Nephron (organoid): ENCODE measurements around the gene CARNS1.
"Not testable (repeated sequence)": the region's sequence is repeated elsewhere in the genome, so short reads cannot be mapped to it uniquely, and the experiment has no call there.

Experiments used
- H3K27ac Mint-ChIP-seq, 3 experiments: 2 replicates each; pipeline ENCODE4 v1.8.0; 2020; ENCODE audit warnings: mixed read lengths in 3 of 3, mild to moderate bottlenecking in 2 of 3, moderate library complexity in 1 of 3
- H3K27me3 Mint-ChIP-seq: 2 replicates; pipeline ENCODE4 v1.8.0; 2021; ENCODE audit warnings: low read depth, mild to moderate bottlenecking, moderate library complexity, mixed read lengths
- H3K36me3 Mint-ChIP-seq: 2 replicates; pipeline ENCODE4 v1.8.0; 2020; ENCODE audit warnings: low read depth, mixed read lengths
- H3K4me1 Mint-ChIP-seq: 2 replicates; pipeline ENCODE4 v1.8.0; 2020; ENCODE audit warnings: mixed read lengths
- H3K4me3 Mint-ChIP-seq, 3 experiments: 2 replicates each; pipeline ENCODE4 v1.8.0; 2020; ENCODE audit warnings: mild to moderate bottlenecking in 3 of 3, mixed read lengths in 3 of 3, moderate library complexity in 2 of 3
- H3K9me3 Mint-ChIP-seq: 2 replicates; pipeline ENCODE4 v1.8.0; 2020; ENCODE audit warnings: mixed read lengths
- CTCF ChIP-seq, 3 experiments: fragments of 200-600 bp; sonication (generic); IDR thresholded peaks; one replicate each; pipeline ENCODE4 v1.5.0; 2021; ENCODE audit warnings: antibody characterized with exemption in 3 of 3; ENCODE audit not compliant: unreplicated experiment in 3 of 3

CARNS1 gene

GRCh38 chr11:67465189-67465510 lies 49.7 kb downstream of the CARNS1 start:
- peaks cover 6% of the 10 kb centered on the region for H3K4me1 Mint-ChIP-seq
- H3K9me3 Mint-ChIP-seq = no peaks in the 10 kb centered on the region
- peak overlapping the region; percentile 81 for H3K4me3 Mint-ChIP-seq
- H3K36me3 Mint-ChIP-seq = no peaks in the 10 kb centered on the region
- no peak for TF ChIP-seq CTCF (IDR thresholded peaks at IDR 0.05; ENCODE audit: unreplicated experiment in 3 of 3)
- H3K27me3 Mint-ChIP-seq = no peaks in the 10 kb centered on the region
- peak overlapping the region; percentile 51 to 88 (median 73) for H3K27ac Mint-ChIP-seq

DNA sequence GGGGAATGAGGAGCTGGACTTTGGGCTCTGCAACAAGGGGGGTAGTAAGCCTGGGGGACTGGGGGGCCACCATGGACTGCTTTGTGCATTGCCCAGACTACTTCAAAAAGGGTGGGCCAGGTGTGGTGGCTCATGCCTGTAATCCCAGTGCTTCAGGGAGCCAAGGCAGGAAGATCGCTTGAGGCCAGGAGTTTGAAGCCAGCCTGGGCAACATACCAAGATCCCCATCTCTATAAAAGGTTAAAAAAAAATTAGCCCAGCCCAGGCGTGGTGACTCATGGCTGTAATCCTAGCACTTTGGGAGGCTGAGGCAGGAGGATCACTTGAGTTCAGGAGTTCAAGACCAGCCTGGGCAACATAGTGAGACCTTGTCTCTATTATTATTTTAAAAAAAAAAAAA lies 50.1 kb downstream of the CARNS1 start:
- H3K9me3 Mint-ChIP-seq, H3K4me1 Mint-ChIP-seq, H3K36me3 Mint-ChIP-seq, H3K27me3 Mint-ChIP-seq: not testable (repeated sequence)
- Mint-ChIP-seq H3K27ac (peak overlapping the region; percentile 51 to 88 (median 73)), H3K4me3 (peak overlapping the region; percentile 81)

DNA sequence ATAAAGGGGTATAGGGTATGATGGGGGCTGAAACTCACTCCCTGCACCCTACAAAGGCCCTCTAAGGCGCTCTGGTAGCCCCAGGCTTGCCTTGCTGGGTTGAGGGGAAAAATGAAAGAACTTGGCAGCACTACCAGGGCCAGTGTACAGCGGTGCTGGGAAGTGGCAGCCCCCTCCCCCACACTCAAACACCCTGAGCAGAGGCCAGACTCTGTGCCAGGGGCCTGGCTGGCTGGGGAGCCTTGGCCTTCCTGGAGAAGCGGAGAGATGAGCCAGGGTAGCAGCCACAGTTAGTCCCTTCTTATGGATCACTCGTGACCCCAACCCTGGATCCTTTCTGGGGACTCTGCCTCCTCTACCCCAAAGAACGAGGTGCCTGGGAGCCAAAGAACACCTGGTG lies 50.9 kb downstream of the CARNS1 start:
- Mint-ChIP-seq H3K27me3 (no peaks in the 10 kb centered on the region), H3K4me3 (peak overlapping the region; percentile 69 to 95 (median 91)), H3K36me3 (no peaks in the 10 kb centered on the region), H3K9me3 (no peaks in the 10 kb centered on the region), H3K27ac (peak overlapping the region in 1 of 3 experiments; percentile 30), H3K4me1 (peaks cover 6% of the 10 kb centered on the region)
- no peak for TF ChIP-seq CTCF (IDR thresholded peaks at IDR 0.05; ENCODE audit: unreplicated experiment in 3 of 3)

GRCh38 chr11:67466962-67467771 lies 51.7 kb downstream of the CARNS1 start:
- peak overlapping the region; percentile 91 to 95 (median 95) for H3K4me3 Mint-ChIP-seq
- peak overlapping the region; percentile 30 to 92 (median 50) for H3K27ac Mint-ChIP-seq
- H3K4me1 Mint-ChIP-seq = peaks cover 6% of the 10 kb centered on the region
- H3K27me3 Mint-ChIP-seq = no peaks in the 10 kb centered on the region
- H3K36me3 Mint-ChIP-seq = no peaks in the 10 kb centered on the region
- no peaks in the 10 kb centered on the region for H3K9me3 Mint-ChIP-seq
- TF ChIP-seq CTCF (IDR thresholded peaks at IDR 0.05; ENCODE audit: unreplicated experiment in 3 of 3) = no peak

GRCh38 chr11:67468056-67468455 lies 52.6 kb downstream of the CARNS1 start:
- TF ChIP-seq CTCF (IDR thresholded peaks at IDR 0.05; ENCODE audit: unreplicated experiment in 3 of 3) = no peak
- peak overlapping the region; percentile 91 to 95 (median 95) for H3K4me3 Mint-ChIP-seq
- H3K4me1 Mint-ChIP-seq = peaks cover 6% of the 10 kb centered on the region

GRCh38 chr11:67468456-67468758 lies 52.9 kb downstream of the CARNS1 start:
- H3K4me1 Mint-ChIP-seq = peaks cover 6% of the 10 kb centered on the region
- H3K27ac Mint-ChIP-seq = peak overlapping the region; percentile 89 to 93 (median 92)
- H3K9me3 Mint-ChIP-seq = no peaks in the 10 kb centered on the region
- no peaks in the 10 kb centered on the region for H3K27me3 Mint-ChIP-seq
- H3K36me3 Mint-ChIP-seq = no peaks in the 10 kb centered on the region
- H3K4me3 Mint-ChIP-seq = peak overlapping the region; percentile 91 to 95 (median 95)
- no peak for TF ChIP-seq CTCF (IDR thresholded peaks at IDR 0.05; ENCODE audit: unreplicated experiment in 3 of 3)

More at GRCh38 chr11:67468056-67468455, 52.6 kb downstream of the CARNS1 start:
- H3K27ac Mint-ChIP-seq = peak overlapping the region; percentile 89 to 93 (median 92)
- no peaks in the 10 kb centered on the region for H3K36me3 Mint-ChIP-seq
- H3K9me3 Mint-ChIP-seq = no peaks in the 10 kb centered on the region
- H3K27me3 Mint-ChIP-seq = no peaks in the 10 kb centered on the region
